ENCODE results near the gene PMPCA.
A peak's percentile ranks its signal among the peaks of the same experiment; 100 is the strongest.

PMPCA gene

GRCh38 chr9:136436055-136436634 is 25.7 kb downstream of the PMPCA start:
- no peak for DNase-seq (ENCODE audit: low spot score)

GRCh38 chr9:136437430-136437829 is 27.0 kb downstream of the PMPCA start:
- peak; percentile 56 for DNase-seq (ENCODE audit: low spot score)

GRCh38 chr9:136437839-136438547 is 27.5 kb downstream of the PMPCA start:
- peak; percentile 47 for DNase-seq (ENCODE audit: low spot score)

GRCh38 chr9:136438548-136439480 is 28.4 kb downstream of the PMPCA start:
- peak; percentile 74 for DNase-seq (ENCODE audit: low spot score)

- peak; percentile 97 for DNase-seq (ENCODE audit: low spot score)
Observed at GRCh38 chr9:136439481-136440408, 29.3 kb downstream of the PMPCA start, which contains the start of gene INPP5E. Gene INPP5E, minus strand, starts transcription at chr9:136439845. Its CDS starts 426 bp downstream, at chr9:136439419.

GRCh38 chr9:136441191-136441680 is 30.8 kb downstream of the PMPCA start:
- no peak for DNase-seq (ENCODE audit: low spot score)

- DNase-seq (ENCODE audit: low spot score), result no peak
Observed at GRCh38 chr9:136441681-136442245, 31.3 kb downstream of the PMPCA start.

GRCh38 chr9:136442265-136442664 is 31.8 kb downstream of the PMPCA start:
- DNase-seq (ENCODE audit: low spot score), result no peak

GRCh38 chr9:136443087-136443486 is 32.6 kb downstream of the PMPCA start:
- DNase-seq (ENCODE audit: low spot score), result no peak

GRCh38 chr9:136443687-136444086 is 33.2 kb downstream of the PMPCA start:
- DNase-seq (ENCODE audit: low spot score), result no peak

GRCh38 chr9:136444102-136444501 is 33.6 kb downstream of the PMPCA start:
- DNase-seq (ENCODE audit: low spot score), result no peak

GRCh38 chr9:136445799-136446198 is 35.3 kb downstream of the PMPCA start:
- DNase-seq (ENCODE audit: low spot score), result no peak

- DNase-seq (ENCODE audit: low spot score), result no peak
Observed at GRCh38 chr9:136447173-136447778, 36.8 kb downstream of the PMPCA start.

- DNase-seq (ENCODE audit: low spot score), result no peak
Observed at GRCh38 chr9:136448655-136449054, 38.2 kb downstream of the PMPCA start.

- no peak for DNase-seq (ENCODE audit: low spot score)
Observed at GRCh38 chr9:136451221-136451877, 40.9 kb downstream of the PMPCA start.

GRCh38 chr9:136453326-136453725 is 42.9 kb downstream of the PMPCA start:
- DNase-seq (ENCODE audit: low spot score), result no peak

GRCh38 chr9:136454026-136454796 is 43.8 kb downstream of the PMPCA start:
- DNase-seq (ENCODE audit: low spot score), result no peak

GRCh38 chr9:136455043-136456002 is 44.9 kb downstream of the PMPCA start:
- no peak for DNase-seq (ENCODE audit: low spot score)
